CD4-positive, alpha-beta T cell (primary cell): ENCODE data around the gene BSND. TPM values are rescaled to one million over a fixed set of nuclear protein-coding genes. Genes with fewer than 3 reads are reported as not detected.

Source experiments
- ATAC-seq: fragments of 200-7000 bp; cut with Tn5 transposase; one replicate; pipeline ENCODE4 v1.10.0; 2022; ENCODE audit warnings: mild to moderate bottlenecking; ENCODE audit not compliant: poor library complexity
- CTCF ChIA-PET: fragments of 350-600 bp; sonication (Branson Sonifier 250); formaldehyde crosslinking; loops from one replicate; lab custom pipeline; 2021; ENCODE audit warnings: antibody characterized with exemption, inconsistent platforms; lab: Charles Lee
- POLR2A ChIA-PET: fragments of 350-600 bp; sonication (Branson Sonifier 250); formaldehyde crosslinking; loops from one replicate; lab custom pipeline; 2021; ENCODE audit warnings: antibody characterized with exemption, inconsistent platforms; lab: Charles Lee
- DNase-seq, 14 experiments: peaks; one replicate each; pipeline ENCODE4 v3.0.0-alpha.2; 2013 to 2020; ENCODE audit warnings: mixed read lengths in 2 of 14
- H3K27ac ChIP-seq, 2 donors: one replicate each; pipeline versions ENCODE4 v1.5.1 to v1.7.0; 2013; ENCODE audit warnings: low read length in 2 of 2, low read depth in 1 of 2, mild to moderate bottlenecking in 1 of 2
- H3K27me3 ChIP-seq, 2 experiments: 1 replicate in 1 of 2; 2 replicates in 1 of 2; pipeline versions ENCODE4 v1.6.1 to v1.7.0; 2013; ENCODE audit warnings: low read length in 2 of 2, control low read depth in 1 of 2, mild to moderate bottlenecking in 1 of 2, moderate library complexity in 1 of 2; ENCODE audit not compliant: insufficient read depth in 2 of 2, control insufficient read depth in 1 of 2
- H3K36me3 ChIP-seq: one replicate; pipeline ENCODE4 v1.6.1; 2013; ENCODE audit warnings: low read length, control low read depth; ENCODE audit not compliant: insufficient read depth
- H3K4me1 ChIP-seq: one replicate; pipeline ENCODE4 v1.6.1; 2013; ENCODE audit warnings: low read length, control low read depth; ENCODE audit not compliant: insufficient read depth
- H3K4me3 ChIP-seq: one replicate; pipeline ENCODE4 v1.5.1; 2013; ENCODE audit warnings: mild to moderate bottlenecking, low read length, moderate library complexity
- H3K9me3 ChIP-seq, 2 experiments: 1 replicate in 1 of 2; 2 replicates in 1 of 2; pipeline versions ENCODE4 v1.6.1 to v1.7.0; 2013; ENCODE audit warnings: low read length in 2 of 2, mild to moderate bottlenecking in 2 of 2, control low read depth in 1 of 2, moderate library complexity in 1 of 2; ENCODE audit not compliant: control insufficient read depth in 1 of 2, insufficient read depth in 1 of 2
- H3K27ac Mint-ChIP-seq: one replicate; pipeline ENCODE4 v1.8.0; 2020; ENCODE audit warnings: mixed read lengths
- H3K27me3 Mint-ChIP-seq: one replicate; pipeline ENCODE4 v1.8.0; 2021; ENCODE audit warnings: mixed read lengths
- H3K36me3 Mint-ChIP-seq: one replicate; pipeline ENCODE4 v1.8.0; 2021; ENCODE audit warnings: low read depth, mixed read lengths
- H3K4me1 Mint-ChIP-seq: one replicate; pipeline ENCODE4 v1.8.0; 2021; ENCODE audit warnings: low read depth, mixed read lengths
- H3K4me3 Mint-ChIP-seq: one replicate; pipeline ENCODE4 v1.8.0; 2020; ENCODE audit warnings: mild to moderate bottlenecking, mixed read lengths
- H3K9me3 Mint-ChIP-seq: one replicate; pipeline ENCODE4 v1.8.0; 2020; ENCODE audit warnings: mixed read lengths
- intact Hi-C, 2 experiments: fragments of 100-400 bp; cut with DNase I in 1 of 2; cut with micrococcal nuclease in 1 of 2; formaldehyde crosslinking; loops; one replicate each; pipeline versions ENCODE4 v1.15.1 to v1.9.0; 2023 to 2025; cut with DNase I, micrococcal nuclease
- total RNA-seq, 174 experiments: library from RNA in 2 of 174; stranded (reverse) in 2 of 174; gene quantifications; one replicate each; pipeline ENCODE4 v1.2.3 and lab custom pipeline; 2021 to 2026
- TF ChIP-seq, protein P1 (sequence below): fragments of 200-600 bp; IDR thresholded peaks from one replicate; pipeline ENCODE4 v1.8.0; 2022; ENCODE audit warnings: antibody characterized with exemption, mild to moderate bottlenecking

BSND gene
- total RNA-seq, 2 experiments from 2014 or later: not detected

DNA sequence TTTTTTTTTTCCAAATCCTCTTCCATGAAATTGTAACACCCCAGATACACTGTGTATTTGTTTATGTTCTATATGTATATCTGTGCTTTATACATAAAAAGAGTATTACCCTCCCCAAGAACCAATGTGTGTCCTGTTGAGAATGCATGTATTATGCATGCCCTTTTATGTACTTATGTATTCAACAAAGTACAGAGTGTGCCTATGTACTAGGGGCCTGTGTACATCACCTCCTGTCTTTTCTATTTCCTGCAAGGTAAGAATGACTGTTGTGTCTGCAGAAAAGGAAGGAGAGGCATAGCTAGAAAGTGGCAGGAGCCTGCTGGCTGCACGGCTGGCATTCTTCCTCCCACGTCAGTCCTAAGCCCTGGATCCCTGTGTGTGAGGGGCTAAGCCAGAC lies 11.3 kb upstream of the BSND start:
- TF ChIP-seq, protein P1, sequence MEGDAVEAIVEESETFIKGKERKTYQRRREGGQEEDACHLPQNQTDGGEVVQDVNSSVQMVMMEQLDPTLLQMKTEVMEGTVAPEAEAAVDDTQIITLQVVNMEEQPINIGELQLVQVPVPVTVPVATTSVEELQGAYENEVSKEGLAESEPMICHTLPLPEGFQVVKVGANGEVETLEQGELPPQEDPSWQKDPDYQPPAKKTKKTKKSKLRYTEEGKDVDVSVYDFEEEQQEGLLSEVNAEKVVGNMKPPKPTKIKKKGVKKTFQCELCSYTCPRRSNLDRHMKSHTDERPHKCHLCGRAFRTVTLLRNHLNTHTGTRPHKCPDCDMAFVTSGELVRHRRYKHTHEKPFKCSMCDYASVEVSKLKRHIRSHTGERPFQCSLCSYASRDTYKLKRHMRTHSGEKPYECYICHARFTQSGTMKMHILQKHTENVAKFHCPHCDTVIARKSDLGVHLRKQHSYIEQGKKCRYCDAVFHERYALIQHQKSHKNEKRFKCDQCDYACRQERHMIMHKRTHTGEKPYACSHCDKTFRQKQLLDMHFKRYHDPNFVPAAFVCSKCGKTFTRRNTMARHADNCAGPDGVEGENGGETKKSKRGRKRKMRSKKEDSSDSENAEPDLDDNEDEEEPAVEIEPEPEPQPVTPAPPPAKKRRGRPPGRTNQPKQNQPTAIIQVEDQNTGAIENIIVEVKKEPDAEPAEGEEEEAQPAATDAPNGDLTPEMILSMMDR: no peak
- H3K27ac ChIP-seq: no peak overlapping the region
- intact Hi-C loops: no loop called here
- H3K4me3 ChIP-seq: no peak overlapping the region
- POLR2A ChIA-PET: no interaction called here
- no peaks in the 10 kb centered on the region for H3K36me3 ChIP-seq
- Mint-ChIP-seq H3K4me3 (no peak overlapping the region), H3K9me3 (no peaks in the 10 kb centered on the region), H3K27ac (no peak overlapping the region), H3K36me3 (no peaks in the 10 kb centered on the region), H3K27me3 (peaks cover 11% of the 10 kb centered on the region), H3K4me1 (no peaks in the 10 kb centered on the region)
- CTCF ChIA-PET: no interaction called here
- ATAC-seq (no peak), DNase-seq (no peak)
- H3K4me1 ChIP-seq: no peaks in the 10 kb centered on the region
- H3K9me3 ChIP-seq: no peaks in the 10 kb centered on the region
- peaks cover under 1 to 2% of the 10 kb centered on the region in 2 experiments for H3K27me3 ChIP-seq

DNA sequence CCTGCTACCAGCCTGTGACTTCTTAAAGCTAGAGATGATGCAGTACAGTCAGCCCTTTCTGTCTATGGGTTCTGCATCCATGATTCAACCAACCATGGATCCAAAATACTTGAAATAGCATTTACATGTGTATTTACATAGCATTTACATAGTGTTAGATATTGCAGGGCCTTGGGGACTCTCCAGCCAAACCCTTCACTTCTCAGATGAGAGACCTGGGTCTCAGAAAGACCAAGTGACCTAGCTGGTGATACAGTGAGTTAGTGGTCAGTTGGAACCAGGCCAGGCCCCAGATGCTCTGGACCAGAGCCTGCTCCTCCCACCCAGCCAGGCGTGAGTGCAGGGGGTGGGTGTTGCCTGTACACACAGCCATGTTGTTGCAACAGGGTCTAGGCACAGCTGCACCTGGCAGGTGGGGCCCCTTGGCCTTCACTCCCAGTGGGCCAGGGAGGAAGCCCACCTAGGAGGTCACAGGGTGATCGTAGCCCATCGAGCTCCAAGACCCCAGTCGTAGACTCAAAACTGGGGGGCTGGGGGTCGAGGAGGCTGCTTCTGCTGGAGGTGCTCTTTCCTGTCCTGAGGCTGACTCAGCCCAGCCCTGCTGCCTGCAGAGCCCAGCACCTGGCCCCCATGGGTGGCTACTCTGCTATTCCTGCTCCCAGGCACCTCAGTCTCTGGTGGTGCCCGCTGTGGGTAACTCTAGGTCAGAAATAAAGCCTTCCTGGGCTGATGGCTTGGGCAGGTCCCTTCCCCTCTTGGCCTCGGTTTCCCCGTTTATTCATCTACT lies 10.6 kb upstream of the BSND start:
- Mint-ChIP-seq H3K9me3 (no peaks in the 10 kb centered on the region), H3K4me1 (no peaks in the 10 kb centered on the region), H3K36me3 (no peaks in the 10 kb centered on the region), H3K27me3 (peaks cover 9% of the 10 kb centered on the region), H3K27ac (no peak overlapping the region), H3K4me3 (no peak overlapping the region)
- H3K4me3 ChIP-seq: no peak overlapping the region
- intact Hi-C loops: no loop called here
- TF ChIP-seq, protein P1: no peak
- DNase-seq (no peak), ATAC-seq (no peak)
- no peaks in the 10 kb centered on the region for H3K4me1 ChIP-seq
- H3K27ac ChIP-seq: no peak overlapping the region
- POLR2A ChIA-PET: no interaction called here
- CTCF ChIA-PET: no interaction called here
- H3K36me3 ChIP-seq: no peaks in the 10 kb centered on the region
- peaks cover 0 to 2% of the 10 kb centered on the region in 2 experiments for H3K27me3 ChIP-seq
- H3K9me3 ChIP-seq: no peaks in the 10 kb centered on the region

DNA sequence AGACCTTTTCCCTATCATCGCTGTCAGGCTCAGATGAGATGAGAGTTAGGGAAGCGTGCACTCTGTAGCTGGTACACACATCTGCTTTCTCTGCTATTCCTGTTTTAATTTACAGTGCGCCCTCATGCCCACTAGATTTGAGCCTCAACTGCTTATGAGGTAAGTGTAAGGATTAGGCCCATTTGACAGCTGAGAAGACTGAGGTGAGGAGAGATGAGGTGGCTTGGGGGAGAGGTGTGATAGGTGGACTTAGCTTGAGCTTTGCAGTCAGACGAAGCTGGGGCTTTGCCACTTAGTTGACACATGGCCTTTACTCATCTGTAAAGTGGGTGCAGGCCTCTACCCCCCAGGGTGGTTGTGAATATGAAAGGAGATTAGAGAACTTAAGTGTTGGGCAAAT lies 9.8 kb upstream of the BSND start:
- H3K27me3 Mint-ChIP-seq: peaks cover 2% of the 10 kb centered on the region
- no peak overlapping the region for H3K4me3 Mint-ChIP-seq
- no peaks in the 10 kb centered on the region for H3K4me1 Mint-ChIP-seq
- Histone ChIP-seq H3K9me3 (no peaks in the 10 kb centered on the region), H3K27ac (no peak overlapping the region), H3K36me3 (no peaks in the 10 kb centered on the region), H3K27me3 (no peaks in the 10 kb centered on the region), H3K4me1 (no peaks in the 10 kb centered on the region), H3K4me3 (no peak overlapping the region)
- ATAC-seq: no peak
- H3K36me3 Mint-ChIP-seq: no peaks in the 10 kb centered on the region
- no peak overlapping the region for H3K27ac Mint-ChIP-seq
- DNase-seq: no peak
- ChIA-PET CTCF (no interaction called here), POLR2A (no interaction called here)
- TF ChIP-seq, protein P1: no peak
- intact Hi-C loops: no loop called here
- no peaks in the 10 kb centered on the region for H3K9me3 Mint-ChIP-seq
